Measurements from ENCODE around the gene RNF213.

DNA sequence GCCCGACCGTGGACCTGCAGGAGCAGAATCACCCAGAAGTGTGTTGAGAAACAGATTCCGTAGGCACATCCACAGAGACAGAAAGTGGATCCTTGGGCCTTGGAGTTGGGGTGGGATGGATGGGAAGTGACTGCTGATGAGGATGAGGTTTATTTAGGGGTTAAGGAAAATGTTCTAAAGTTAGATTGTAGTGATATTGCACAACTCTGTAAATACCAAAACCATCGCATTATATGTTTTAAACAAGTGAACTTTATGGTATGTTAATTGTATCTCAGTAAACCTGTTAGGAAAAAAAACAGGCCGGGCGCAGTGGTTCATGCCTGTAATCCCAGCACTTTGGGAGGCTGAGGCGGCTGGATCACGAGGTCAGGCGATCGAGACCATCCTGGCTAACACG lies 157.9 kb downstream of the RNF213 start:
- TF ChIP-seq, protein P1, sequence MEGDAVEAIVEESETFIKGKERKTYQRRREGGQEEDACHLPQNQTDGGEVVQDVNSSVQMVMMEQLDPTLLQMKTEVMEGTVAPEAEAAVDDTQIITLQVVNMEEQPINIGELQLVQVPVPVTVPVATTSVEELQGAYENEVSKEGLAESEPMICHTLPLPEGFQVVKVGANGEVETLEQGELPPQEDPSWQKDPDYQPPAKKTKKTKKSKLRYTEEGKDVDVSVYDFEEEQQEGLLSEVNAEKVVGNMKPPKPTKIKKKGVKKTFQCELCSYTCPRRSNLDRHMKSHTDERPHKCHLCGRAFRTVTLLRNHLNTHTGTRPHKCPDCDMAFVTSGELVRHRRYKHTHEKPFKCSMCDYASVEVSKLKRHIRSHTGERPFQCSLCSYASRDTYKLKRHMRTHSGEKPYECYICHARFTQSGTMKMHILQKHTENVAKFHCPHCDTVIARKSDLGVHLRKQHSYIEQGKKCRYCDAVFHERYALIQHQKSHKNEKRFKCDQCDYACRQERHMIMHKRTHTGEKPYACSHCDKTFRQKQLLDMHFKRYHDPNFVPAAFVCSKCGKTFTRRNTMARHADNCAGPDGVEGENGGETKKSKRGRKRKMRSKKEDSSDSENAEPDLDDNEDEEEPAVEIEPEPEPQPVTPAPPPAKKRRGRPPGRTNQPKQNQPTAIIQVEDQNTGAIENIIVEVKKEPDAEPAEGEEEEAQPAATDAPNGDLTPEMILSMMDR (conservative IDR thresholded peaks at IDR 0.05 in 1 of 2, IDR thresholded peaks at IDR 0.05 in 1 of 2; ENCODE audit: low read depth in 1 of 2, low read length in 2 of 2): no peak
- no peak for TF ChIP-seq EZH2 (IDR thresholded peaks at IDR 0.05; ENCODE audit: low read length, missing control alignments)

Data from fibroblast of lung (primary cell).